T47D (cell line): ENCODE data around the gene HYI.
"Not testable (repeated sequence)": the region's sequence is repeated elsewhere in the genome, so short reads cannot be mapped to it uniquely, and the experiment has no call there.

ENCODE experiments used
- DNase-seq, 2 experiments: peaks; one replicate each; pipeline versions ENCODE4 v3.0.0 to v3.0.0-alpha.2; 2011 to 2012; ENCODE audit warnings: low read depth in 1 of 2, low spot score in 1 of 2
- JUND ChIP-seq: IDR thresholded peaks from 2 replicates; pipeline ENCODE4 v1.6.1; 2012; ENCODE audit warnings: low read depth
- in situ Hi-C: cut with HindIII; loops from 2 replicates; pipeline ENCODE4 v1.10.0; 2016; ENCODE audit warnings: low sequenced_read_pairs, low pct_unique_long_range_greater_than_20kb

HYI gene, protein sequence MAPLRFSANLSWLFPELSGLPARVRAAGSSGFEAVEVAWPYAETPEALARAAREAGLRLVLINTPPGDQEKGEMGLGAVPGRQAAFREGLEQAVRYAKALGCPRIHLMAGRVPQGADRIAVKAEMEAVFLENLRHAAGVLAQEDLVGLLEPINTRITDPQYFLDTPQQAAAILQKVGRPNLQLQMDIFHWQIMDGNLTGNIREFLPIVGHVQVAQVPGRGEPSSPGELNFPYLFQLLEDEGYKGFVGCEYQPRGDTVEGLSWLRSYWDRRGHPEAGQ

GRCh38 chr1:43453442-43454269 is at the start of gene HYI:
Gene HYI (minus strand): TSS chr1:43453931. CDS start chr1:43453793, 138 bp downstream.
- peak; percentile 53 to 89 for DNase-seq
- in situ Hi-C loops = no loop called here
- no peak for TF ChIP-seq JUND

DNA sequence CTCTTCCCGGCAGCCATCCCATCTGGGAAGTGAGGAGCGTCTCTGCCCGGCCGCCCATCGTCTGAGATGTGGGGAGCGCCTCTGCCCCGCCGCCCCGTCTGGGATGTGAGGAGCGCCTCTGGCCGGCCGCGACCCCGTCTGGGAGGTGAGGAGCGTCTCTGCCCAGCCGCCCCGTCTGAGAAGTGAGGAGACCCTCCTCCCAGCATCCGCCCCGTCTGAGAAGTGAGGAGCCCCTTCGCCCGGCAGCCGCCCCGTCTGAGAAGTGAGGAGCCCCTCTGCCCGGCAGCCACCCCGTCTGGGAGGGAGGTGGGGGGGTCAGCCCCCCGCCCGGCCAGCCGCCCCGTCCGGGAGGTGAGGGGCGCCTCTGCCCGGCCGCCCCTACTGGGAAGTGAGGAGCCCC is 48.1 kb upstream of the HYI start:
- in situ Hi-C loops, DNase-seq: not testable (repeated sequence)

DNA sequence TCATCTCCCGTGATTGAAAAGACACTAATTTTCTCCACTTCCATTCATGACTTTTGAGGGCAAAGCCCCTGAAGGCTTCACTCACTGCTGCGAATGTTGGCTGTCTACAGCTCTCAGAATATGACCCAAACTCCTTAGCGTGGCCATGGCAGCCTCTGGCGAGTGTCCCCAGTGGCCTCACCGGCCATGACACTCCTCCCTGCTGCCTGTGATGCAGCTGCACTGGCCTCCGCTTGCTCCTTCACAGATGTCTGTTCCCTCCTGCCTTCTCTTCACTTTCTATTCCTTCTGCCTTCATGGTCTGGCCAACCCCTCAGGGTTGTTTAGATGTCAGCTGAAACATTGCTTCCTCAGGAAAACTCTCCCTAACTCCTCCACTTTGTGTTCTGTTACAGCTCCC is 46.2 kb upstream of the HYI start:
- in situ Hi-C loops = no loop called here
- no peak for TF ChIP-seq JUND
- no peak for DNase-seq

DNA sequence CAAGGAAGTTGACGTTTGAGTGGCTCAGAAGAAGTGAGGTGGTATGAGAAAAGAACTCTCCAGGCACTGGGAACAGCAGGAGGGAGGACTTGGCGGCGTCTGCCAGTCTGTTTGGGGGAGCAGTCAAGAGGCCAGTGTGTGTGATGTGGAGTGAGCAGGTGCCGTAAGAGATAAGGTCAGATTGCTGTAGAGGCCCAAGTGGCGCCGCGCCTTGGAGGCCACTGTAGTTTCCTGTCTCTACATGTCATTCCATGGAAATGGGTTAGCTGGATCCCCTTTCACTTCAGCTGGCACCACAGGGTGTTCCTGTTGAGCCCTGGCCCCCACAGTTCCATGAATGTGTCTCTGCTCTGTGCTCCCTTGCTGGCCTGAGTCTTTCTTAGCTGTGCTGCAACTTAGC is 41.5 kb upstream of the HYI start:
- no peak for DNase-seq
- no peak for TF ChIP-seq JUND
- in situ Hi-C loops = no loop called here

DNA sequence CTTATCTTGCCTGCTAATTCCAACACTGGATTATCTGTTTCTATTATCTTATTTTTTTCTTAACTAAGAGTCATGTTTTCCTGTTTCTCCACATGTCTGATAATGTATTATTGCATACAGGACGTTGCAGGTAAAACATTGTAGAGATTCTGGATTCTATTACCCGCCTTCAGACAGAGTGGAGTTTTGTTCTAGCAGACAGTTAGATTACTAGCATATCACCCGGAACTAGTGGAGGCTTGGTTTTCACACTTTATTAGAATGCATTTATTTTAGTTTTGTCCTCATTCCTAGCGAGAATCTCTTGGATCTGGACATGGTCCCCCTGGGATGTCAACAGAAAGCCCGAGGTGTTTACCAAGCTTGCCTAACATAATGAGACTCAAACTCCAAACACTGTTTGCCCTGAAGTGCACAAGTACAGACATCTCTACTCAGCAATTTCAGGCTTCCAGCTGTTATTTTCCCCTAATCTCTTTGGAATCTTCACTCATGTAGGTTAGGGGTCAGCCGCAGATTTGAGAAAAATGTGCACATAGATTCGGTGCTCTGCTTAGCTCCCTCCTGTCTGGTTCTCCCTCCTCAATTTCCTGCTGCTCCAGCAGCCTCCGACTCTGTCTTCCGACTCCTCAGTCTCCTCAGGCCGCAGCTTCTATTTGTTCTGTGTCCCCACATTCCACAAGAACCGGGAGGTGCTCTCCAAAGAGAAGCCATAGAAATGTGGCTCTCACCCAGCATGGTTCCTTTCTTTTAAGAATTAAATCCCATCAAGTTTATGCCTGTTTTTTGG is 40.1 kb upstream of the HYI start:
- no peak for TF ChIP-seq JUND
- DNase-seq = peak; percentile 21 to 72
- in situ Hi-C loops = no loop called here

- in situ Hi-C loops = no loop called here
- no peak for TF ChIP-seq JUND
These were observed 39.1 kb upstream of the HYI start for GRCh38 chr1:43492826-43493225.

GRCh38 chr1:43491061-43491460 is 37.3 kb upstream of the HYI start:
- no peak for DNase-seq
- in situ Hi-C loops = no loop called here
- no peak for TF ChIP-seq JUND

More at GRCh38 chr1:43492826-43493225, 39.1 kb upstream of the HYI start:
- DNase-seq = peak in 1 of 2 experiments; percentile 78

- no peak for DNase-seq
- in situ Hi-C loops = no loop called here
- TF ChIP-seq JUND = no peak
These were observed 34.4 kb upstream of the HYI start for GRCh38 chr1:43488165-43488564.

DNA sequence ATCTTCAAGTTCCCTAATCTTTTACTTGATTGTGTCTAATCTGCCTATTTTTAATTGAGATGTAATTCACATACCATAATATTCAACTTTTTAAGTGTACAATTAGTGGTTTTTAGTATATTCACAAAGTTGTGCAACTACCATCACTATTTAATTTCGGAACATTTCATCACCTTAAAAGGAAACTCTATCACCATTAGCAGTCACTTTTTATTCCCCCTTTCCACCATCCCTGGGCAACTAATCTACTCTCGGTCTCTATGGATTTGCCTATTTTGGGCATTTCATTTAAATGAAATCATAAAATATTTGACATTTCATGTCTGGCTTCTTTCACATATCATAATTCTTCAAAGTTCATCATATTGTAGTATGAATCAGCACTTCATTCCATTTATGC is 30.6 kb upstream of the HYI start:
- in situ Hi-C loops = no loop called here
- TF ChIP-seq JUND = no peak
- no peak for DNase-seq

- DNase-seq = no peak
- TF ChIP-seq JUND = no peak
- in situ Hi-C loops = no loop called here
These were observed 28.5 kb upstream of the HYI start for GRCh38 chr1:43482215-43482614.

DNA sequence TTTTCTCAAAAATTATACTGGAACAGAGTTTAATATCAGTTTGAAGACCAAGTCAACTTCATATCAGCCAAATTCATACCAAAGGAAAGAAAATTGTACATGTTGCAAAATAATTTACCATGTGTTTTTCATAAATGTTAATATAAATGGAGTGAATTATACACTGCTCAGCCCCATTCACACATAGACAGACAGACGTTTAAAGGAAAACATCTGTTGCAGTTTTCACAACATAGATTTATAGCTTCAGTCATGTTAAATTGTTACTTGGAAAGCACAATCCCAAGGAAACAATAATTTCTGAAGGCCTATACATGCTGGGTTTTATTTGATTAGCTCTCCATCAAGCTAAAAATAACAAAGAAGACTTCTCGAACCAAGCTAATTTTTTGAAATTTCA is 27.8 kb upstream of the HYI start:
- in situ Hi-C loops = no loop called here
- no peak for DNase-seq
- no peak for TF ChIP-seq JUND

DNA sequence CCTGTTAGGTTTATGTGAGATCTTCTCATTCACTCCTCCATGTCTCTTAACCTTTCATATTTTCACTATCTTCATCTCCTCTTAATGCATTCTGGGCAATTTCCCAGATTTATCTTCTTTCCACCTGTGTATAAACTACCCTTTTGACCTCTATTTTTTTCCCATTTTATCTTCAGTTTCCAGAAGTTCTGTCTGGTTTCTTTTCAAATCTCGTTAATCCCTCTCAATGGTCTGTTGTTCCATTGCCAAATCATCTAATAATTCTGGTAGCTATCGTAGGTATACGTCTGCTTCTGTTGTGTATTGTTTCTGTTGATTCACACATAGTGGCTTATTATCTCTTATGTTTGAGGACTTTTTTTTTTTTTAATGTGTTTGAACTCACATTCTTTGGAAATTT is 25.7 kb upstream of the HYI start:
- in situ Hi-C loops = no loop called here
- no peak for TF ChIP-seq JUND
- DNase-seq = no peak

GRCh38 chr1:43477716-43478115 is 24.0 kb upstream of the HYI start:
- no peak for TF ChIP-seq JUND
- in situ Hi-C loops = no loop called here
- no peak for DNase-seq

- not testable (repeated sequence) for DNase-seq
These were observed 22.1 kb upstream of the HYI start for GRCh38 chr1:43475611-43476401.

More at GRCh38 chr1:43475611-43476401, 22.1 kb upstream of the HYI start:
- in situ Hi-C loops = not testable (repeated sequence)
